ENCODE measurements around the gene CREB5.
A peak's percentile ranks its signal among the peaks of the same experiment; 100 is the strongest.

Gene CREB5

GRCh38 chr7:28658381-28658780, 246.1 kb downstream of the CREB5 start:
- no peak for DNase-seq

GRCh38 chr7:28660132-28660531, 247.8 kb downstream of the CREB5 start:
- DNase-seq, result no peak

- DNase-seq, result peak; percentile 22
Measured at GRCh38 chr7:28661826-28662595, 249.7 kb downstream of the CREB5 start.

GRCh38 chr7:28666154-28666553, 253.8 kb downstream of the CREB5 start:
- no peak for DNase-seq

- DNase-seq, result no peak
Measured at GRCh38 chr7:28668085-28668484, 255.8 kb downstream of the CREB5 start.

GRCh38 chr7:28669330-28669729, 257.0 kb downstream of the CREB5 start:
- DNase-seq, result no peak

GRCh38 chr7:28671526-28671925, 259.2 kb downstream of the CREB5 start:
- no peak for DNase-seq

GRCh38 chr7:28672397-28672797, 260.1 kb downstream of the CREB5 start:
- no peak for DNase-seq

- DNase-seq, result no peak
Measured at GRCh38 chr7:28674359-28674782, 262.1 kb downstream of the CREB5 start.

GRCh38 chr7:28675429-28675828, 263.1 kb downstream of the CREB5 start:
- no peak for DNase-seq

- DNase-seq, result no peak
Measured at GRCh38 chr7:28677668-28678067, 265.4 kb downstream of the CREB5 start.

- DNase-seq, result no peak
Measured at GRCh38 chr7:28678431-28678965, 266.2 kb downstream of the CREB5 start.

GRCh38 chr7:28681693-28682310, 269.5 kb downstream of the CREB5 start:
- no peak for DNase-seq

- DNase-seq, result no peak
Measured at GRCh38 chr7:28682801-28683200, 270.5 kb downstream of the CREB5 start.

GRCh38 chr7:28684650-28685241, 272.4 kb downstream of the CREB5 start:
- no peak for DNase-seq

GRCh38 chr7:28685242-28685643, 272.9 kb downstream of the CREB5 start:
- no peak for DNase-seq

GRCh38 chr7:28685644-28686417, 273.5 kb downstream of the CREB5 start:
- peak; percentile 95 for DNase-seq

GRCh38 chr7:28686418-28686800, 274.1 kb downstream of the CREB5 start:
- DNase-seq, result no peak

GRCh38 chr7:28687537-28687936, 275.2 kb downstream of the CREB5 start:
- DNase-seq, result no peak

GRCh38 chr7:28688174-28688573, 275.9 kb downstream of the CREB5 start:
- DNase-seq, result no peak

- no peak for DNase-seq
Measured at GRCh38 chr7:28688651-28689050, 276.3 kb downstream of the CREB5 start.

GRCh38 chr7:28695300-28696295, 283.3 kb downstream of the CREB5 start:
- no peak for DNase-seq
